GM18505 (cell line): ENCODE data around the gene GJD4.

Source experiments
- ATAC-seq: cut with Tn5 transposase; IDR thresholded peaks from one replicate; pipeline ENCODE4 v1.9.1; 2021; ENCODE audit not compliant: unreplicated experiment
- POLR2A ChIP-seq: IDR thresholded peaks from 4 replicates; pipeline ENCODE4 v1.6.1; 2011; ENCODE audit warnings: borderline replicate concordance; ENCODE audit not compliant: insufficient read depth, insufficient read length; ENCODE audit errors: extremely low read depth

GJD4 gene

GRCh38 chr10:35640951-35641675 lies 36.0 kb downstream of the GJD4 start:
- peak; percentile 31 for ATAC-seq
- TF ChIP-seq POLR2A, result no peak

- no peak for TF ChIP-seq POLR2A
- ATAC-seq, result peak; percentile 23
These were observed 36.5 kb downstream of the GJD4 start for GRCh38 chr10:35641676-35642034.

- ATAC-seq, result peak; percentile 90
- no peak for TF ChIP-seq POLR2A
These were observed 37.1 kb downstream of the GJD4 start, which contains the start of gene FZD8 for GRCh38 chr10:35642035-35642792. FZD8 (minus strand) TSS chr10:35642296; CDS start chr10:35641429, 867 bp downstream.

- no peak for TF ChIP-seq POLR2A
- ATAC-seq, result no peak
These were observed 37.6 kb downstream of the GJD4 start for GRCh38 chr10:35642793-35643114.

GRCh38 chr10:35643151-35644049 lies 38.3 kb downstream of the GJD4 start:
- no peak for ATAC-seq
- TF ChIP-seq POLR2A, result no peak

- TF ChIP-seq POLR2A, result no peak
- no peak for ATAC-seq
These were observed 39.2 kb downstream of the GJD4 start for GRCh38 chr10:35644050-35644950.

- no peak for ATAC-seq
- TF ChIP-seq POLR2A, result no peak
These were observed 45.8 kb downstream of the GJD4 start for GRCh38 chr10:35650894-35651293.

- no peak for ATAC-seq
- no peak for TF ChIP-seq POLR2A
These were observed 47.7 kb downstream of the GJD4 start for GRCh38 chr10:35652824-35653223.

GRCh38 chr10:35657621-35658020 lies 52.5 kb downstream of the GJD4 start:
- no peak for ATAC-seq
- TF ChIP-seq POLR2A, result no peak
